Transverse colon (tissue), 4 donors: ENCODE results near the gene RNF212.

Experiments used
- CTCF ChIP-seq, 5 experiments: fragments of 200-600 bp in 3 of 5; fragments of 450-650 bp in 2 of 5; sonication (generic) in 3 of 5; IDR thresholded peaks; 1 replicate in 2 of 5; 2 replicates in 3 of 5; pipeline ENCODE4 v1.5.1; 2016 to 2017; ENCODE audit warnings: antibody characterized with exemption in 5 of 5, inconsistent platforms in 3 of 5, mild to moderate bottlenecking in 2 of 5, moderate library complexity in 1 of 5
- EP300 ChIP-seq: sonication (generic); formaldehyde crosslinking; IDR thresholded peaks from one replicate; pipeline ENCODE4 v1.6.1; 2017; ENCODE audit warnings: antibody characterized with exemption, low read depth
- POLR2AphosphoS5 ChIP-seq, 3 donors: sonication (generic); formaldehyde crosslinking; IDR thresholded peaks; one replicate each; pipeline ENCODE4 v1.6.1; 2016; ENCODE audit warnings: antibody characterized with exemption in 3 of 3

- peak in 1 of 5 experiments; percentile 8 for TF ChIP-seq CTCF (IDR thresholded peaks at IDR 0.05)
- TF ChIP-seq EP300 = no peak
- TF ChIP-seq POLR2AphosphoS5 (IDR thresholded peaks at IDR 0.05) = peak in 2 of 3 donors; percentile 32 to 41
These were observed 81.2 kb downstream of the RNF212 start for GRCh38 chr4:1031956-1032795.
